Stimulated activated naive CD8-positive, alpha-beta T cell treated with anti-CD3 and anti-CD28 coated beads, Interleukin-15, Interleukin-2, amounts not matched to agents 100 U/mL and 50 U/mL, for 24 hours (primary cell): ENCODE measurements around the gene FAH.
A peak's percentile ranks its signal among the peaks of the same experiment; 100 is the strongest.
"Not testable (repeated sequence)": the region's sequence is repeated elsewhere in the genome, so short reads cannot be mapped to it uniquely, and the experiment has no call there.

Source experiments
- ATAC-seq: fragments of 150-1000 bp; cut with Tn5 transposase; one replicate; pipeline ENCODE4 v1.10.0; 2021
- DNase-seq: peaks from one replicate; pipeline ENCODE4 v3.0.0; 2021

FAH gene

DNA sequence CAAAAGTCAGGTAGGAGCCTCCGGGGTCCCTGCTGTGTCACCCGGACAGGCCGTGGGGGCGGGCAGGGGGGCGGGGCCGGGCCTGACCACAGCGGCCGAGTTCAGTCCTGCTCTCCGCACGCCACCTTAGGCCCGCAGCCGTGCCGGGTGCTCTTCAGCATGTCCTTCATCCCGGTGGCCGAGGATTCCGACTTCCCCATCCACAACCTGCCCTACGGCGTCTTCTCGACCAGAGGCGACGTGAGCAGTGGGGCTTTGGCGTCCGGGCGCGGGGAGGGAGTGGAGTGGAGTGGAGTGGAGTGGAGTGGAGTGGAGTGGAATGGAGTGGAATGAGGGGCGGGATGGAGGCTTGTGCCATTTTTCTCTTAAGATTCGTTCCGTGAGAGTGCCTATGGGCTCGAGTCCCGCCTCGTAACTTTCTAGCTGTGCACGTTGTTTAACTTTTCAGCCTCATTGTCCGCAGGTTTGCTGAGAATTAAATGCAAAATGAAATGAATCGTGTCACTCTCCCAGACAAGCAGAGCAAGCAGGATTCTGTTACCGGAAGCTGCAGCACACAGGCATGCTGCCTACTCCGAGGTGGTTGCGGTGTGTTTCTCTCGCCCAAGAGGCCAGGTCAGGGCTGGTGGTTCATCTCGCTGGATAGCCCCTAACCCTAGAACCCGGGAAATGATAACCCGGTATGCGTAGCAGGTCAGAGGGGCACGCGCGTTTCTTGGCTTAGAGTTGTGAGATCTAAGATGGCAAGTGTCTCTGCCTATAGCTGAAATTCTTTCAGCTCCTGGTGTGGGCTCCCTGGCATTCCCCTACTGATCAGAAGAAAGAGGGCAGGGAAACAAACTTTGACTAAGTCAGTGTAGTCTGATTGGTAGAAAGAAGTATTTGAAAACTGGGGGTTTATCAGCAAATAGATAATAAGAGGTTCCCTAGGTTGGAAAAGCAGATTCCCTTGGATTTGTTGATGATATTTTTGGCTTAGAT lies at the start of gene FAH:
Gene FAH (plus strand): TSS at position 104 of the 981 bp plus-strand sequence. CDS start 56 bp downstream, at position 160.
- ATAC-seq (peak; percentile 38), DNase-seq (peak; percentile 56)

DNA sequence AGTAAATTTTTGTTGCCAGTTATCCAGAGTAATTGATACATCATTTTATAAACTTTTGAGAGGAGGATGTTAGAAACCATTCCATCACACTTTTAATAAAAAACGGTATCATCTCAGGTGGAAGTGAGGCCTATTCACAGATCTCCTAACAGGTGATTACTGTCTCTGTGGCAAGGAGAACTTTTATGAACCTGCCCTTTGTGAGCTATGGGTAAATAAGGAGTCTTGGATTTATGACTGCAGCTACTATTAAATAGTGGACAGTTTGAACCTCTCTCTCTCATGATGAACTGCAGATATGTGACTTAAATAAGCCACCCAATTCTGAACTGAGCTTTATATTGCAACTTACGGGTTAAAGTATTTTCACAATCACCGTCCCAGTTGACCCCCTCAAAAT lies 47.6 kb upstream of the FAH start:
- ATAC-seq = no peak
- no peak for DNase-seq

DNA sequence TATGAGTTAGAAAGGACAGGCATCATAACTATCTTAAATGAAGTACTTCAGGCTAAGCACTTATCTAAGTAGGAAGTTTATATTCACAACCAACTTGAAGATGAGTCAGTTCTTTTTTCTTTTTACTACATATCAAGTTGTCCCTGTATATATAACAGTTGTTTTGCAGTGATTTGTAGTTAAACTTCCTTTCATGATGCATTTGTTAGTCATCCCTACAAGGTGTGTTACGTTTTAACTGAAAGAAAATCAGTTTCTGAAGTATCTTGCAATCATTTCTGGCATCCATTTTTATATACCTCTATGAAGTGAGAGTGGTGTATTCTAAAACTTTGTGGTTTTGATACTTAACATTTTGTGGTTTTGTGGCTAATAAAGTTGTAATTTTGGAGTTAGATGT lies 47.2 kb upstream of the FAH start:
- ATAC-seq (peak; percentile 55), DNase-seq (no peak)

DNA sequence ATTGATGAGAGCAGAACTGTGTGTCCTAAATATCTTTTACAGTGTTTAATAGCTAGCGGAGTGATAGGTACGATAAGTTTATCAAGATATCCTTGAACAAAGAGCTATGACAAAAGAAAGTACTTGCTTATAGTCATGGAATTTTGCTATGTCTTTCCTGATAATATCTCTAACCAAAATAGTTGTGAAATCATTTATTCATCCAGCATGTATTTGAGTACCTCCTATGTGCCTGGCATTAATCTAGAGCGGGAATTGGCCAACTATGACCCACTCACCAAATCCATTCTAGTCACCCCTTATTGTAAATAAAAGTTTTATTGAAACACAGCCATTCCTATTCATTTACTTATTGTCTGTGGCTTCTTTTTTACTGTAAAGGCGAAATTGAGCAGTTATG lies 46.7 kb upstream of the FAH start:
- DNase-seq = no peak
- no peak for ATAC-seq

DNA sequence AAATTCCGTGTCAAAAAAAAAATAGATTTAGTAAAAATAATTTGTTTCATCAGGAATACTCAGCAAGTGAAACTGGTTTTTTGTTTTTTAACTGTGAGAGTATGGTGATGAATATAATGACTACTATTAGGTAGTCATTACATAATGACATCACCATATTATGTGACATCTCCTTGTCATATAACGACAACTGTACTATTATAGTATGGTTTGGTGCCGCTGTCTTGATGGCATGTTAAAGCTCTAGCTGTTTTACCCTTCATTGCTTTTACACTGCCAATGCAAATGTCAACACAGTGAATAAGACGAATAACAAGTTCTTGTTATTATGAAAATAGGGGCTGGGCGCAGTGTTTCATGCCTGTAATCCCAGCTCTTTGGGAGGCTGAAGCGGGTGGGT lies 45.6 kb upstream of the FAH start:
- DNase-seq = no peak
- ATAC-seq = no peak

DNA sequence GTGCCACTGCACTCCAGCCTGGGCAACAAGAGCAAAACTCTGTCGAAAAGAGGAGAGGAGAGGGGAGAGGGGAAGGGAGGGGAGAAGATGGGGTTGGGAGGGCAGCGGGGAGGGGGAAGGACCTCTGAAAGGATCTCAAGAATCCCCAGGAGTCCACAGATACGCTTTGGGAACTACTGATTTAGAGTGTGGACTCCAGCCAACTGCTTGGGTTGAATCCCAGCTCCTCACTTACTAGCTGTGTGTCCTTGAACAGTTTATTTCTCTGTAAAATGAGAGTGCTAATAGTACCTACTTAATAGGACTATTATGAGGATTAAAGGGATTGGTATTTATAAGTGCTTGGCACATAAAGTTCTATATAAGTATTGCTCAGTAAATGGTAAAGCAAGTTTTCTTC lies 45.0 kb upstream of the FAH start:
- ATAC-seq = no peak
- no peak for DNase-seq

DNA sequence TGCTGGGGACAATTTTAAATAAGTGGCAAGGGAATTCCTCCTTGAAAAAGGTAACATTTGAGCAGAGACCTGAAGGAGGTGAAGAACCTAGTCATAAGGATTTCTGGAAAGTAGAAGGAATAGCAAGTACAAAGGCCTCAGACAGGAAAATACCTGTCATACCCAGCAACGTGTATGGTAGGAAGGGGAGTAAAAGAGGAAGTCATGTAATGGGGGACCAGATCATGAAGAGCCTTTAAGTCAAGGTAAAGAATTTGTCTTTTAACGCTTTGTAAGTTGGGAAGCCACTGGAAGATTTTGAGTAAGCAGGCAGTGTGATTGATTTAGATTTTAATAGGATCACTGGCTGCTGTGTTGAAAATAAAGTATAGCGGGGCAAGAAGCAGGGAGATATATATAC lies 43.4 kb upstream of the FAH start:
- ATAC-seq = no peak

DNA sequence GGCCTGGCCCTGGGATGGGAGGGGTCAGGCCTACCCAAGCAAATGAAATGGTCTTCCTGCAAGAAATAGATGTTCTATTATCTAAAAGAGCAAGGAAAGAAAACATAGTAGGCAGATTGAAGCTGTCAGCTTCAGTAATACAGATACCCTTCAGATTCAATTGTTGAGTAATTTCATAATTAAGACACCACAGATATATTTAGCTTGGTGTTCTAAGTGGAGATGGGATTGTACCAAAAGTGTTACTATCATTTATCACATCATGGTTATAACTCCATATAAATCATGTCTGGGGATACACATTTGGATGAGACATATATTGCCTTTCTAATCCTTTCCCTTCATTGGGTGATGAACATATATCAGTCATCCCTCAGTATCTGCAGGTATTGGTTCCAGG lies 41.9 kb upstream of the FAH start:
- peak; percentile 23 for ATAC-seq
- DNase-seq = no peak

More for the DNA sequence above, 43.4 kb upstream of the FAH start:
- no peak for DNase-seq

DNA sequence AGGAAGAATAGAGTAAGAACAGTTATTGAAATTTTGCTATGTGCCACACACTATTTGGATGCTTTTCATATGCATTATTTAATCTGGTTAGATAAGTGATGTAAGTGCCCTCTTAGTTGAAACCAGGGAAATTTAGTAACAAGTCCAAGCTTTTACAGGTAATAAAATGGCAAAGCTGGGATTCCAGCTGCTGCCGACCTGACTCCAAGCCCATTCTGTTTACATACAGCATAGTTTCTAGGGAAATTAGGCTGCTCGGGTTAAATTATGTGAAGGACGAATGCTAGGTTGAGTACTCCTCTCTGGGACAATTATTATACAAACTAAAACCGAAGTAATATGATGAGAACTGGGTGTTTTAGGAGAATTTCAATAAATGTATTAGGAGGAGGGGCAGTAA lies 38.7 kb upstream of the FAH start:
- no peak for DNase-seq
- no peak for ATAC-seq

DNA sequence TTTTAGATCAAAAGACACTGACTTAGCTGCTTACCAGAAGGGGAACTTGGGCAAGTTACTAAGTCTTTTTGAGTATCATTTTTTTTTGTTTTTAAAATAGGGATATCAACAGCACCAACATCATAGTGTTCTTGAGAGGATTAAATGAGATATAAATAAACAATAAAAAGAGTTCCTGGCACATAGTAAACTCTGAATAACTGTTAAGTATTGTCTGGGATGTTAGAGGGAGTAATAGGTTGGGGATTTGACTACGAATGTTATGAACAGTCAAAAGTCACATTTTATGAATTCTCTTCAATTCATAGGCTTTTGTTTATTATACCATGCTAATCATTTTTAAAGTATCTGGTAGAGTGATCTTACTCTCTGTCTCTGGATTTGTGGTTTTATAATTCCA lies 37.8 kb upstream of the FAH start:
- DNase-seq (no peak), ATAC-seq (no peak)

DNA sequence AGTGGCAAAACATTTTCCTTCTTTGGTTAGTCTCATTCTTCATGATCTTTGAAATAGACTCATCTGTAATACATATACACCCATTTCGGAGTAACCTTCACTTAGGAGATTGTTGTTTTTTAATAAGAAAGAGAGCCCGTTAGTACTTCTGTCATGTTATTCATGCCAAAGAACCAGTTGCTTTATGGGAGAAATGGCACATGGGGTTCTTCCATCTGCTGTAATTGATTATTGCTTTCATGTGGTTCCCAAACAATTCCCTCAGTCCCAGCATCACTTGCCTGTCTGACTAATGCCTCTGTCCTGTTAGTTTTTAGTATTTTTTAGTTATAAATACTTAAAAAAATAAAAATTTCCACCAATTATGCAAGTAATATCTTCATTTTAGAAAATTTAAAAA lies 33.8 kb upstream of the FAH start:
- DNase-seq (no peak), ATAC-seq (no peak)

DNA sequence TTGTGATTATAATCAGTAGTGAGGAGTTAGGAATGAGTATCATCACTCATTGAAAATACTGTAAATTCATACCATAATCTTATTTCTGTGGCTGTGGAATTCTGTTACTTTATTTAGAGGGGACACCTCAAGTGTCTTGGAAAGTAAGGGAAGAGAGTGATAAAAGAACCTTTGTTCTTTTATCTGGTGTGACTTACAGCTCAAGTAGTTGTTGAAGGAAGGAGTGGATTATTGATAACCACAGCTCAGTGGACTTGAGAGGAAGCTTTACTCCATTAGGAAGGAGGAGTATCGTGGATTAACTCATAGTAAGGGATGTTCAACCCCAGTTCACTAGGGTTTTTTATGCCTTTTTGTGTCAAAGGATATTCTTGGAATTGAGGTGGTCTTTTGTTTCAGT lies 32.2 kb upstream of the FAH start:
- DNase-seq = no peak
- ATAC-seq = no peak

DNA sequence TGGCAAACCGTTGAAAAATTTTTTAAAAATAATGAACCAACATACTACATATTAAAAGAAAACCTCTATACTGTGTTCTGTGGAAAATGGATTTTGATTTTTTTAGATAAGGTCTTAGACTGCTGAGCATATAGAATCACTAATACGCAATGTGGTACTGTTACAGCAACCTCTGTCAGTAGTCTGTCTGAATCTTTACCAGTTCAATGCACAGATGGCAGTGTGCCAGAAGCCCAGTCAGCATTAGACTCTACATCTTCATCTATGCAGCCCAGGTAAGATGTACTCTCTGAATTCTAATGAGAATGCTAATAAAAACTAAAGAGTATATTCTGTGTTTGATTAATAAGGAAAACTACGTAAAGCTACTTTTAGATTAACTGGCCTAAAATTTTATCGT lies 31.3 kb upstream of the FAH start:
- DNase-seq (no peak), ATAC-seq (no peak)

DNA sequence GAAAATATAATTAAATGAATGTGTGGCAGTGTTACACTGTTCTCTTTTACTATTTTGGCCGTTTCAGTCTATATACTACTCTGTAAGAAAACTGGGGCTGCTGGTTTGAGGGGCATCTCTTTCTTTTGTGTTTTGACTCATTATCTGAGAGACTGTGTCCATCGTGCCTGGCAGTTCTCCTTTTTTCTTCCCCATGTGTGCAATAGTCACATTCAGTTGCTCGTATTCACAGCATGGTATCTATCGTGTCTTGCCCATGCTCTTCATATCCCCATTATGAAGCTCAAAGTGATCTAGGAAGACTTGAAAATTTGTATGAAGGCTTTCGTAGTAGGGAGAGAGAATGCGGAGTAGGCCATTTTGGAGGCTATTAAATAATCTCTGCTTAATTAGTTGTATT lies 29.8 kb upstream of the FAH start:
- ATAC-seq (no peak), DNase-seq (no peak)

DNA sequence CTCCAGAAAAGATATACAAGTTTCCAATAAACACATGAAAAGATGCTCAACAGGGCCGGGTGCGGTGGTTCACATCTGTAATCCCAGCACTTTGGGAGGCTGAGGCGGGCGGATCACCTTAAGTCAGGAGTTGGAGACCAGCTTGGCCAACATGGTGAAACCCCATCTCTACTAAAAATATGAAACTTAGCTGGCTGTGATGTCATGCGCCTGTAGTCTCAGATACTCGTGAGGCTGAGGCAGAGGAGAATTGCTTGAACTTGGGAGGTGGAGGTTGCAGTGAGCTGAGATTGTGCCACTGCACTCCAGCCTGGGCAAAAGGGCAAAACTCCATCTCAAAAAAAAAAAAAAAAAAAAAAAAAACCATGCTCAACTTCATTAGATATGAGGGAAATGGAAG lies 25.5 kb upstream of the FAH start:
- DNase-seq, ATAC-seq: not testable (repeated sequence)

DNA sequence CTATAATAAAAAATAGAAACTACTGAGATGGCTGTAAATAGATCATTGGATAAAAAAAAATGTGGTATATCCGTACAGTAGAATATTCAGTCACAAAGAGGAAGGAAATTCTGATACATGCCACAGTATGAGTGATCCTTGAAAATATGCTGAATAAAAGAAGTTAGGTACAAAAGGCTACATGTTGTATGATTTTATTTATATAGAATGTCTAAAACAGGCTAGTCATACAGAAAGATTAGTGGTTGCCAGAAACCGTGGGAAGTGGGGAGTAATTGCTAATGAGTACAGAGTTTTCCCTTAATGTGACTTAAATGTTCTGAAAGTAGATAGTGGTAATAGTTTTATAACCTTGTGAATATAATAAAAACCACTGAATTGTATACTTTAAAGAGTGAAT lies 24.9 kb upstream of the FAH start:
- ATAC-seq = no peak

DNA sequence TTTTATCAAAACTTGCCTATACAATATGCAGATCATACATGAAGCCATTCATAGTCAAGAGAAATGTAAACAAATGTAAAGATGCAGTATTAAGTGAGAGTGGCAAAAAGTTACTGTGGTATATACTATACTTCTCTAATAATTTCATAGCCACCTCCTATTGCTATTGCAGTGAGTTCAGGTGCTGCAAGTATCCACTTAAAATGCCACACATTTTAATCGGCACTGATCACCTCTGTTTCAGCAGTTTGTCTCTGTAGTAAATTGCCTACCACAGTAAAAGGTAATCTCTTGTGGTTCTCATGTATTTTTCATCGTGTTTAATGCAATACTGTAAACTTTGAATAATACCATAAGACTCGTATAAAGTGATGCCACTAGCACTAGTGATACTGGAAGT lies 20.4 kb upstream of the FAH start:
- DNase-seq (no peak), ATAC-seq (no peak)

More for the DNA sequence above, 24.9 kb upstream of the FAH start:
- no peak for DNase-seq

DNA sequence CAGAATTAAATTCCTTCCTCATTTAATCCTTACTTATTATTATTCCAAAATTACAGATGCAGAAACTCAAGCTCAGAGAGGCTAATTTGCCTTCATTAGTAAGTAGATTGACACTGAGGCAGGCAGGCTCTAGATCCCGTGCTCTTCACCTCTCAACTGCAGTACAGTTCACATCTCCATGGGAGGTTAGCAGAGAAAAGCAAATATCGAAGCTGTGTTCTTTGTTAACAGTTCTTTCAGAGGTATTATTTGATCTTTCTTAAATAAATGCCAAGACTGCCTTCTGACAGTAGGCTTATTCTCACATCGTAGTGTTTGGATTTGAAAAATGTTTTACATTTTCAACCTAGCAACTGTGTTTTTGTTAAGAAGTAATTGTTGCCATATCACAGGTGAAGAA lies 15.9 kb upstream of the FAH start:
- no peak for DNase-seq
- ATAC-seq = no peak

DNA sequence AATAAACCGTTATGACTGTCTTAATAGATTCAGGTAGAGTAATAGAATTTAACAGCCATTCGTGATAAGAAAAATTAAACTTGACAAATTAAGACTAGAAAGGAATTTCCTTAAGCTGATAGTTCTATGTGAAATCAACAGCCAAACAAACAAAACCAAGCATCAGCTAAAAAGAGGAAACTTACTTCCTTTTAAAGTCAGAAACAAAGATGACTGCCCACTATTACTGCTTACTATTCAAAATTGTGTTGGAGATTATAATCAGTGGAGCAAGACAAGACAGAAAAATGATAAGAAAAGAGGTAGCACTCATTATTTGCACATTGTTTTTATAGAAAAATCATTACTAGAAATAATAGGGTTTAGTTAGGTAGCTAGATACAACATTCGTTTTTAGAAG lies 13.8 kb upstream of the FAH start:
- no peak for ATAC-seq

DNA sequence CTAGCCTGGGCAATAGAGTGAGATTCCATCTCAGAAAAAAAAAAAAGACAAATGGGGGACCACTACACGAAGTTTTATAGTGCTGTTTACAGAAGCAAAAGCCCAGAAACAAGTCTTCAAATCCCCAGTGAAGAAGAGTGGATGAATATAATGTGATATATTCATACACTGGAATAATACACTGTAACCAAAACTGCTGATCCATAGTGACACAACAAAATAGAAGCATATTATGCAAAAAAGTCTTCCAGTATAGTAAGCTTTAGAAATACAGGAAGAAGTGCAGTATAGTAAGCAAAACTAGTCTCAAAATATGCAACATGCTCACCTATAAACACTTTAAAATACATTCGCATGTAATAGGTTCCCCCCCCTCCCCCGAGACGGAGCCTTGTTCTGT lies 11.9 kb upstream of the FAH start:
- ATAC-seq (no peak), DNase-seq (no peak)

More for the DNA sequence above, 13.8 kb upstream of the FAH start:
- no peak for DNase-seq

DNA sequence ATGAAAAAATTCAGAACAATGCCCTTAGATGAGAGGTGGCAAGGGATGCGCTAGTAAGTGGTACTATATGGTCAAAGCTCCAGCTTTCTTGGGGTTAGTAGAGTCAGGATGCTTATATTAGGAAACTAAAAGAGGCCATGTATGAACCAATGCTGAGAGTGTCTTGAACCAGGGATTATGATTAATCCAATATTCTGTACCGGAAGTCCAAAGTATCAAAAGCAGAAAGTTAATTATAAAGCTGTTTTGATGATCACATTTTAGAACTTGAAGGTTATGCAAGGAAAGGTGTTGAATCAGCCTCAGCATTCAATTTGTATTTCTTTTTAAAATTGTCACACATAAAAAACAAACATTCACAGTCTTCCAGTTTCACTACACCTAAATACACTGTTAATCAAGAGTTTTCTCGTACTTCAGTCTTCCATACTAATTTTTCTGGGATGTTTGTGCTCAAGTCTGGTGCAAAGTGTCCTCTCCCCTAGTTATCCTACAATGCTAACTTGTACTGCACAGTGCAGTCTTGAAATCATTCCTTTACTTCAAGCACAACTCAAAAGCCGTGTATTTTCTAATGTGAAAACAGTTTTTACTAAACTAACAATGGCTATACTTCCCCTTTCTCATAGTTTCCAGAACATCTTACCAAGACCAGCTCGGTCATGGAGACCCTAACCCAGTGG lies 10.7 kb upstream of the FAH start:
- no peak for DNase-seq
- no peak for ATAC-seq

DNA sequence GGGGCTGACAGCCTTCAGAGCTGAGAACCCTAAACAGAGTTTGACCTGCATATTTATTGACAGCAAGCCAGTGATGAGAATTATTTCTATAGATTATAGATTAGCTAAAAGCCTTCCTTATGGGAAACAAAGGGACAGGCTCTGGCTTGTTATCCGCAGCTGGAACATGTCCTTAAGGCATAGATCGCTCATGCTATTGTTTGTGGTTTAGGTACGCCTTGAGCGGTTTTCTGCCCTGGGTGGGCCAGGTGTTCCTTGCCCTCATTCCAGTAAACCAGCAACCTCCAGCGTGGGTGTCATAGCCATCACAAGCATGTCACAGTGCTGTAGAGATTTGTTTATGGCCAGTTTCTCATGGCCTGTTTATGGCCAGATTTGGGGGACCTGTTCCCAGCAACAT lies 10.2 kb upstream of the FAH start:
- DNase-seq (no peak), ATAC-seq (no peak)

DNA sequence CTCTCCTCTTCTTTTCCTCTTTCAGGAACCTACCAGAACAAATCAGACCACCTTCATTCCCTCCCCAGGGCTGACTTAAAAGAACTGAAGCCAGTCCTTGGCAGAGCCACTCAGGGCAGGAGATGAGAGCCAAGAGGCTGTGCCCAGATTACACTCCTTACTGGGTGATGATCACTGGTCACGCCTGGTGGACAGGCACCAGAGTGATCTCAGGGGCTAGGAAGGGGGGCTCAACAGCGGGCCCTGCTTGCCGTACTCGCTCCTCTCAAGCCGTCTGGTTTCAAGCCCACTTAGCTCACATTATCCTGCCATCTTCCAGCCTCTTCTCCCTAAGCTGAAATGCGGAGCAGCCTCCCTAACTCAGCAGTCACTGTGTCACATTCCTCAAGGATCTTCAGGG lies 1.7 kb upstream of the FAH start:
- ATAC-seq (no peak), DNase-seq (no peak)

DNA sequence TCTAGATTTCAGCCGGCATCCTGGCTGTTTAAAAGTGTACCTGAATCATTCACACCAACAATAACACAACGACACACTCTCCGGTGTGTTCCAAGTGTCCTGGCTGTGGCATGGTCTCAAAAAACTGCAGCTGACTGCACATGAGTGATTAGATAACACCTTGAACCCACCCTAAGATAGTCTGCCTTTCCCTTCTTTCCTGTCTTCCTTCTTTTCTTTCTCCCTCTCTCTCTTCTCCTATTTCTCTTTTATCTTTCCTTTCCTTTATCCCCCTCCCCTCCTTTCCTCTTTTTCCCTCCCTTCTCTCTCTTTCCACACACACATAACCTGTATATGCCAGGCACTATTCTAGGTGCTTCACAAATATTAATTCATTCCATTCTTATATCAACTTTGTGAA lies 1.2 kb upstream of the FAH start:
- no peak for DNase-seq
- ATAC-seq = no peak
